Measurements from ENCODE around the gene LRRC40. TPM values are rescaled to one million over a fixed set of nuclear protein-coding genes. Genes with fewer than 3 reads are reported as not detected.
A peak's percentile ranks its signal among the peaks of the same experiment; 100 is the strongest.

LRRC40 gene
- total RNA-seq (20.6 and 21.1 TPM in 2 replicates), polyA plus RNA-seq (5.3 and 8.1 TPM in 2 replicates), polyA minus RNA-seq (8.9 and 9.6 TPM in 2 replicates), Bru-seq, nascent RNA (percentile 82 among the genes with signal in this experiment), BruChase-seq, experiment 1, labeled RNA remaining after a 6-hour chase (percentile 66 among the genes with signal in this experiment), BruChase-seq, experiment 2, labeled RNA remaining after a 2-hour chase (percentile 84 among the genes with signal in this experiment)
- 10.6 and 10.9 TPM in 2 replicates for polyA plus RNA-seq (2011; cell fraction: cytosol; rRNA removed)
- 14.0 and 20.3 TPM in 2 replicates for polyA plus RNA-seq (2011; cell fraction: nucleus; rRNA removed)
- polyA plus RNA-seq (2012), result 12.0 and 18.7 TPM in 2 replicates
- polyA minus RNA-seq (2011; cell fraction: cytosol; rRNA and poly(A)+ RNA removed), result 6.7 TPM
- polyA minus RNA-seq (2011; cell fraction: nucleus; rRNA and poly(A)+ RNA removed), result 11.4 and 16.3 TPM in 2 replicates
- long read RNA-seq, transcript LRRC40-201 (15 exons, 2,884 nt), result major isoform, 69 of 80 reads
- long read RNA-seq, partial matches to known transcripts, result 3 of 80 reads
- long read RNA-seq, other reads (novel, unspliced or antisense), result 8 of 80 reads

- intact Hi-C loops (cut with micrococcal nuclease) (loop anchor here (1.0 to 10.0 kb wide), 6 partner anchors 16 to 876 kb away; partner anchors contain the start of genes ANKRD13C, CTH, LRRC7 and SRSF11), dilution Hi-C loops (cut with MboI; ENCODE audit: extremely low pct_ligation_motif_present, low sequenced_read_pairs) (no loop called here)
- Histone ChIP-seq H3K9me1 (replicated peaks; ENCODE audit: control insufficient read depth, extremely low read depth, insufficient read depth, low read length) (no peaks in the 10 kb centered on the region), H3K27ac (ENCODE audit: insufficient read depth, low read depth, low read length) (peak within 1 kb of the TSS; percentile 89), H3K9me3 (replicated peaks; ENCODE audit: control insufficient read depth, insufficient read depth, low read length) (no peaks in the 10 kb centered on the region), H3K9ac (replicated peaks; ENCODE audit: extremely low read depth, insufficient read depth, low read length) (peak within 1 kb of the TSS; percentile 97), H3K36me3 (ENCODE audit: control insufficient read depth in 2 of 2, extremely low read depth in 1 of 2, insufficient read depth in 2 of 2, low read length in 2 of 2) (peaks cover 3% of the 10 kb centered on the region in 2 experiments), H3K27me3 (ENCODE audit: control insufficient read depth in 2 of 2, insufficient read depth in 2 of 2, low read length in 2 of 2) (no peaks in the 10 kb centered on the region), H2AFZ (ENCODE audit: low read depth, low read length) (peak within 1 kb of the TSS; percentile 97), H3K79me2 (ENCODE audit: control insufficient read depth, insufficient read depth, low read length) (peaks cover 96% of the 10 kb centered on the region), H3K4me3 (replicated peaks in 1 of 3; ENCODE audit: insufficient read depth in 1 of 3, low read depth in 1 of 3, low read length in 3 of 3) (peak within 1 kb of the TSS; percentile 63 to 96 (median 79)), H3K4me2 (ENCODE audit: insufficient read depth, low read length) (peak within 1 kb of the TSS; percentile 100), H4K20me1 (replicated peaks; ENCODE audit: control insufficient read depth, extremely low read depth, insufficient read depth, low read length) (no peaks in the 10 kb centered on the region), H3K4me1 (ENCODE audit: control insufficient read depth, extremely low read depth, insufficient read depth, low read length) (peaks cover 32% of the 10 kb centered on the region)
- BruUV-seq (replicated peaks), result TSS peak; percentile 72
- TF ChIP-seq MYC (IDR thresholded peaks at IDR 0.05; ENCODE audit: low read depth, low read length) (peak; percentile 31), MAX (IDR thresholded peaks at IDR 0.05; ENCODE audit: insufficient read depth, insufficient read length) (peak; percentile 62), POLR2AphosphoS5 (IDR thresholded peaks at IDR 0.05; ENCODE audit: insufficient read depth, low read depth, low read length) (peak; percentile 95), EZH2 (IDR thresholded peaks at IDR 0.05; ENCODE audit: borderline replicate concordance, low read depth, low read length, severe bottlenecking) (no peak), POLR2A (IDR thresholded peaks at IDR 0.05; ENCODE audit: low read depth, low read length) (peak; percentile 77), JUN (IDR thresholded peaks at IDR 0.05; ENCODE audit: borderline replicate concordance, insufficient read depth, insufficient read length, low read depth) (no peak)
- ChIA-PET CTCF (interaction anchor here (2.7 kb wide), 1 partner anchor 16 kb away, joined by 7 read pairs; the partner anchor contains the start of gene SRSF11), POLR2A (interaction anchor here (0.6 to 1.6 kb wide), 2 partner anchors 16 to 206 kb away, joined by 3 to 4 read pairs; partner anchors contain the start of genes CTH and SRSF11)
- DNase-seq (ENCODE audit: low read depth, low spot score) (peak; percentile 99), FAIRE-seq (peak; percentile 80)
Measured at GRCh38 chr1:70205434-70206118, at the start of gene LRRC40. Gene LRRC40, minus strand, starts transcription at chr1:70205579. Its CDS starts 39 bp downstream, at chr1:70205540.
